T-helper 1 cell (primary cell): ENCODE results near the gene FAM47A.

Source experiments
- DNase-seq, 5 donors: peaks; one replicate each; pipeline ENCODE4 v3.0.0-alpha.2; 2012 to 2020
- total RNA-seq, 4 donors: gene quantifications; one replicate each; lab custom pipeline; 2026; lab: John Stamatoyannopoulos, UW

Gene FAM47A
- 0 reads per million in 4 donors for total RNA-seq

- DNase-seq, result no peak
Measured at GRCh38 chrX:34132028-34132427, at the start of gene FAM47A. Gene FAM47A (minus strand): TSS chrX:34132314. CDS start chrX:34132278, 36 bp downstream.

GRCh38 chrX:34147345-34147744 lies 15.2 kb upstream of the FAM47A start:
- DNase-seq, result no peak

- no peak for DNase-seq
Measured at GRCh38 chrX:34146906-34147305, 14.8 kb upstream of the FAM47A start.

GRCh38 chrX:34144246-34144645 lies 12.1 kb upstream of the FAM47A start:
- no peak for DNase-seq

- DNase-seq, result no peak
Measured at GRCh38 chrX:34140816-34141215, 8.7 kb upstream of the FAM47A start.

- DNase-seq, result no peak
Measured at GRCh38 chrX:34130980-34131744, 952 bp downstream of the FAM47A start.

GRCh38 chrX:34130501-34130900 lies 1.6 kb downstream of the FAM47A start:
- DNase-seq, result no peak

- DNase-seq, result no peak
Measured at GRCh38 chrX:34126011-34126410, 6.1 kb downstream of the FAM47A start.

- no peak for DNase-seq
Measured at GRCh38 chrX:34119122-34119521, 13.0 kb downstream of the FAM47A start.

GRCh38 chrX:34112459-34112858 lies 19.7 kb downstream of the FAM47A start:
- no peak for DNase-seq
